SH-SY5Y (cell line): ENCODE measurements around the gene MED13L.

Experiments
- GATA2 ChIP-seq: IDR thresholded peaks from 2 replicates; pipeline ENCODE4 v1.6.1; 2011; ENCODE audit warnings: mild to moderate bottlenecking, low read depth, low read length
- GATA3 ChIP-seq: IDR thresholded peaks from 2 replicates; pipeline ENCODE4 v1.6.1; 2011; ENCODE audit warnings: low read depth, mild to moderate bottlenecking, low read length, moderate library complexity

GRCh38 chr12:116125084-116125483, 152.4 kb downstream of the MED13L start:
- TF ChIP-seq GATA2 (no peak), GATA3 (no peak)
